HG03039 (cell line): ENCODE results near the gene SETD1B.

Source experiments
- ATAC-seq: cut with Tn5 transposase; IDR thresholded peaks from one replicate; pipeline ENCODE4 v1.9.1; 2021; ENCODE audit warnings: mild to moderate bottlenecking, moderate library complexity; ENCODE audit not compliant: unreplicated experiment

Gene SETD1B

GRCh38 chr12:121795034-121795968 lies 8.5 kb upstream of the SETD1B start:
- no peak for ATAC-seq

GRCh38 chr12:121796855-121797751 lies 6.7 kb upstream of the SETD1B start:
- ATAC-seq = no peak

- ATAC-seq = no peak
Measured at GRCh38 chr12:121797937-121798786, 5.6 kb upstream of the SETD1B start.

- no peak for ATAC-seq
Measured at GRCh38 chr12:121798787-121799155, 5.0 kb upstream of the SETD1B start.

GRCh38 chr12:121799156-121799841 lies 4.5 kb upstream of the SETD1B start:
- no peak for ATAC-seq

- ATAC-seq = no peak
Measured at GRCh38 chr12:121799842-121800693, 3.7 kb upstream of the SETD1B start.

- no peak for ATAC-seq
Measured at GRCh38 chr12:121800694-121801594, 2.9 kb upstream of the SETD1B start.

GRCh38 chr12:121801595-121802484 lies 2.0 kb upstream of the SETD1B start:
- no peak for ATAC-seq

- no peak for ATAC-seq
Measured at GRCh38 chr12:121802485-121802842, 1.3 kb upstream of the SETD1B start.

GRCh38 chr12:121802843-121803698 lies 738 bp upstream of the SETD1B start:
- ATAC-seq = peak; percentile 30

GRCh38 chr12:121804417-121805111 lies 755 bp downstream of the SETD1B start:
- no peak for ATAC-seq

- ATAC-seq = no peak
Measured at GRCh38 chr12:121805171-121806008, 1.6 kb downstream of the SETD1B start.

- no peak for ATAC-seq
Measured at GRCh38 chr12:121806009-121806545, 2.3 kb downstream of the SETD1B start.

- ATAC-seq = no peak
Measured at GRCh38 chr12:121806546-121807423, 3.0 kb downstream of the SETD1B start.
